C4-2B (cell line): ENCODE measurements around the gene SULT1C4.

ENCODE experiments used
- ZFX ChIP-seq: fragments of 450-650 bp; IDR thresholded peaks from 2 replicates; pipeline ENCODE4 v1.6.1; 2017
- TF ChIP-seq, protein P1 (sequence below): fragments of 450-650 bp; conservative IDR thresholded peaks from 2 replicates; pipeline ENCODE4 v1.5.1; 2017; ENCODE audit warnings: mild to moderate bottlenecking

DNA sequence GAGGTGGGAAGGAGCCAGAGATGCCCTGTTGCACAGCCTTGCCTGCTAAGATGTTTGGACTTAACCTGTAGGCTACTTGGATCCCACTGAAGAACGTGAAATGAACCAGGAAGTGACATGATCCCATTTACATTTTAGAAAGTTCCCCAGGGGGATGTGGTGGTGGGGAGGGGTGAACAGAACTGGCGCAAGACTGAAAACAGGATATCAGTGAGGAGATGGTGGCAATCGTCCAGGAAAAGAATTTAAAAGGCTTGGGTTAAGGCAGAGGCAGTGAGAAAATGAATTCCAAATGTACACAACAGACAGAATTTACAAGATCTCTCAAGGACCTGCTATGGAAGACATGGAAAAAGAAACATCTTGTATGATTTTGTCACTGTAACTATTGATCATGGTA is 46.8 kb upstream of the SULT1C4 start:
- TF ChIP-seq, protein P1, sequence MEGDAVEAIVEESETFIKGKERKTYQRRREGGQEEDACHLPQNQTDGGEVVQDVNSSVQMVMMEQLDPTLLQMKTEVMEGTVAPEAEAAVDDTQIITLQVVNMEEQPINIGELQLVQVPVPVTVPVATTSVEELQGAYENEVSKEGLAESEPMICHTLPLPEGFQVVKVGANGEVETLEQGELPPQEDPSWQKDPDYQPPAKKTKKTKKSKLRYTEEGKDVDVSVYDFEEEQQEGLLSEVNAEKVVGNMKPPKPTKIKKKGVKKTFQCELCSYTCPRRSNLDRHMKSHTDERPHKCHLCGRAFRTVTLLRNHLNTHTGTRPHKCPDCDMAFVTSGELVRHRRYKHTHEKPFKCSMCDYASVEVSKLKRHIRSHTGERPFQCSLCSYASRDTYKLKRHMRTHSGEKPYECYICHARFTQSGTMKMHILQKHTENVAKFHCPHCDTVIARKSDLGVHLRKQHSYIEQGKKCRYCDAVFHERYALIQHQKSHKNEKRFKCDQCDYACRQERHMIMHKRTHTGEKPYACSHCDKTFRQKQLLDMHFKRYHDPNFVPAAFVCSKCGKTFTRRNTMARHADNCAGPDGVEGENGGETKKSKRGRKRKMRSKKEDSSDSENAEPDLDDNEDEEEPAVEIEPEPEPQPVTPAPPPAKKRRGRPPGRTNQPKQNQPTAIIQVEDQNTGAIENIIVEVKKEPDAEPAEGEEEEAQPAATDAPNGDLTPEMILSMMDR, result no peak
- TF ChIP-seq ZFX, result no peak
